Spleen (tissue), 11 donors: ENCODE measurements around the gene CACNA2D3. TPM values are rescaled to one million over a fixed set of nuclear protein-coding genes. Genes with fewer than 3 reads are reported as not detected.

Source experiments
- DNase-seq: peaks from one replicate; pipeline ENCODE4 v3.0.0-alpha.2; 2020
- H3K27ac ChIP-seq, 8 donors: fragments of 200-600 bp; sonication (generic) in 7 of 8; 1 replicate in 4 of 8; 2 replicates in 4 of 8; pipeline versions ENCODE4 v1.5.0 to v1.8.0; 2016 to 2021; ENCODE audit warnings: inconsistent platforms in 4 of 8, mild to moderate bottlenecking in 4 of 8, moderate library complexity in 1 of 8
- H3K27me3 ChIP-seq, 7 donors: fragments of 200-600 bp; sonication (generic) in 6 of 7; replicated peaks in 1 of 7; 1 replicate in 4 of 7; 2 replicates in 3 of 7; pipeline versions ENCODE4 v1.5.0 to v1.8.0; 2016 to 2021; ENCODE audit warnings: inconsistent platforms in 3 of 7, mild to moderate bottlenecking in 1 of 7
- H3K36me3 ChIP-seq, 6 donors: fragments of 200-600 bp; sonication (generic) in 5 of 6; 1 replicate in 4 of 6; 2 replicates in 2 of 6; pipeline versions ENCODE4 v1.5.0 to v1.8.0; 2016 to 2021; ENCODE audit warnings: inconsistent platforms in 2 of 6
- H3K4me1 ChIP-seq, 6 donors: fragments of 200-600 bp; sonication (generic) in 5 of 6; 1 replicate in 3 of 6; 2 replicates in 3 of 6; pipeline versions ENCODE4 v1.5.0 to v1.8.0; 2016 to 2021; ENCODE audit warnings: inconsistent platforms in 3 of 6
- H3K4me3 ChIP-seq, 8 donors: fragments of 200-600 bp; sonication (generic) in 7 of 8; 1 replicate in 4 of 8; 2 replicates in 4 of 8; pipeline versions ENCODE4 v1.5.0 to v1.8.0; 2016 to 2021; ENCODE audit warnings: inconsistent platforms in 4 of 8, mild to moderate bottlenecking in 4 of 8, moderate library complexity in 2 of 8
- H3K9me3 ChIP-seq, 8 donors: fragments of 200-600 bp; sonication (generic) in 7 of 8; 1 replicate in 4 of 8; 2 replicates in 4 of 8; pipeline versions ENCODE4 v1.5.0 to v1.8.0; 2016 to 2021; ENCODE audit warnings: inconsistent platforms in 4 of 8
- POLR2A ChIP-seq, 3 donors: fragments of 450-650 bp; IDR thresholded peaks; one replicate each; pipeline ENCODE4 v1.5.1; 2017; ENCODE audit warnings: antibody characterized with exemption in 3 of 3, mild to moderate bottlenecking in 1 of 3
- POLR2AphosphoS5 ChIP-seq, 3 donors: sonication (generic); formaldehyde crosslinking; IDR thresholded peaks; one replicate each; pipeline ENCODE4 v1.5.1; 2017; ENCODE audit warnings: antibody characterized with exemption in 3 of 3
- WGBS, 5 donors: extraction: QIAGEN DNeasy Blood & Tissue Kit in 3 of 5; methylation state at CpG; one replicate each; pipeline versions ENCODE4 v1.1.5 to v1.1.7; 2013 to 2018; 5-methylcytosine and 5-hydroxymethylcytosine counted together
- intact Hi-C: fragments of 100-400 bp; cut with DNase I; formaldehyde crosslinking; loops from one replicate; pipeline ENCODE4 v1.15.0; 2023; ENCODE audit warnings: low total_unique reads
- polyA plus RNA-seq, 3 donors: library from polyadenylated mRNA; stranded (reverse); fragments of 200-250 nt; gene quantifications; one replicate each; pipeline ENCODE4 v1.2.1, GENCODE V29; 2013
- total RNA-seq, 7 donors: library from RNA; depleted of rRNA in 3 of 7; stranded (reverse); fragments of >200 nt in 3 of 7; fragmentation: NEBNext Ultra II Directional in 4 of 7; extraction: Animal tissue kit (Norgen Biotek cat#: 25700) in 4 of 7; gene quantifications; one replicate each; pipeline versions ENCODE4 v1.1.0 to v1.2.1, GENCODE V29; 2016 to 2021
- TF ChIP-seq, protein P1 (sequence below), 11 experiments: fragments of 200-600 bp in 7 of 11; fragments of 450-650 bp in 4 of 11; sonication (generic) in 4 of 11; IDR thresholded peaks in 8 of 11; conservative IDR thresholded peaks in 3 of 11; 1 replicate in 7 of 11; 2 replicates in 4 of 11; pipeline versions ENCODE4 v1.4.0 to v1.8.0; 2016 to 2021; ENCODE audit warnings: antibody characterized with exemption in 11 of 11, inconsistent platforms in 4 of 11, mild to moderate bottlenecking in 1 of 11
- donor health status: healthy with polysubstance abuse.
- donor health status: DM: no; HTN: no; CAD: no; lungs with moderate emphysema.
- donor health status: DM: no; HTN: no; CAD: no.
- donor health status: Bipolar disorder and iron deficiency.
- donor health status: healthy.
- donor health status: DM: no; HTN: no; CAD: no.
- donor health status: DM: yes; HTN: yes; CAD: no.

The CACNA2D3 gene
- total and polyA plus RNA-seq, 10 donors = 0.83 to 4.9 (median 2.9) TPM

DNA sequence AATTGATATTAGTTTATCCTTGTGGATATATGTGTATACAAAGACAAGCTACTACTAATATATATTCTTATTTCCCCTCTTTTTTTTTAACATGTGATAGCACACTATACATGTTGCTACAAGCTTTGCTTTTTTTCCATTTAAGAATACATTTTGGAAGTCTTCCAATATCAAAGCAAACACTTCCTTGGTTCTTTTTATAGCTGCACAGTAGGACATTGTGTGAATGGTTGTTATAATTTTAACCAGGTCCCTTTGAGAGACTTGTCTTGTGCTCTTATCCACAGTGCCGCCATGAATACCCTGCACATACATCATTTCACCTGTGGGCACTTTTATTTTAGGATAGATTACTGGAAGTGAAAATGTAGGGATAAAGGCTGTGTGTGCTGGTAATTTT lies 88.7 kb downstream of the CACNA2D3 start:
- H3K36me3 ChIP-seq = no peaks in the 10 kb centered on the region
- intact Hi-C loops = no loop called here
- no peak overlapping the region for H3K27ac ChIP-seq
- H3K4me3 ChIP-seq = no peak overlapping the region
- H3K4me1 ChIP-seq = no peaks in the 10 kb centered on the region
- no peaks in the 10 kb centered on the region for H3K27me3 ChIP-seq
- no peak for TF ChIP-seq POLR2AphosphoS5 (IDR thresholded peaks at IDR 0.05)
- TF ChIP-seq, protein P1, sequence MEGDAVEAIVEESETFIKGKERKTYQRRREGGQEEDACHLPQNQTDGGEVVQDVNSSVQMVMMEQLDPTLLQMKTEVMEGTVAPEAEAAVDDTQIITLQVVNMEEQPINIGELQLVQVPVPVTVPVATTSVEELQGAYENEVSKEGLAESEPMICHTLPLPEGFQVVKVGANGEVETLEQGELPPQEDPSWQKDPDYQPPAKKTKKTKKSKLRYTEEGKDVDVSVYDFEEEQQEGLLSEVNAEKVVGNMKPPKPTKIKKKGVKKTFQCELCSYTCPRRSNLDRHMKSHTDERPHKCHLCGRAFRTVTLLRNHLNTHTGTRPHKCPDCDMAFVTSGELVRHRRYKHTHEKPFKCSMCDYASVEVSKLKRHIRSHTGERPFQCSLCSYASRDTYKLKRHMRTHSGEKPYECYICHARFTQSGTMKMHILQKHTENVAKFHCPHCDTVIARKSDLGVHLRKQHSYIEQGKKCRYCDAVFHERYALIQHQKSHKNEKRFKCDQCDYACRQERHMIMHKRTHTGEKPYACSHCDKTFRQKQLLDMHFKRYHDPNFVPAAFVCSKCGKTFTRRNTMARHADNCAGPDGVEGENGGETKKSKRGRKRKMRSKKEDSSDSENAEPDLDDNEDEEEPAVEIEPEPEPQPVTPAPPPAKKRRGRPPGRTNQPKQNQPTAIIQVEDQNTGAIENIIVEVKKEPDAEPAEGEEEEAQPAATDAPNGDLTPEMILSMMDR (IDR thresholded peaks at IDR 0.05 in 8 of 11, conservative IDR thresholded peaks at IDR 0.05 in 3 of 11) = no peak
- no peak for TF ChIP-seq POLR2A (IDR thresholded peaks at IDR 0.05)
- peaks cover 0 to 16% (median 3%) of the 10 kb centered on the region in 8 donors for H3K9me3 ChIP-seq
- DNase-seq = no peak
- WGBS, 5 donors = 63 to 89% (median 73%) methylated on average over 1 of the region's 1 CpG

DNA sequence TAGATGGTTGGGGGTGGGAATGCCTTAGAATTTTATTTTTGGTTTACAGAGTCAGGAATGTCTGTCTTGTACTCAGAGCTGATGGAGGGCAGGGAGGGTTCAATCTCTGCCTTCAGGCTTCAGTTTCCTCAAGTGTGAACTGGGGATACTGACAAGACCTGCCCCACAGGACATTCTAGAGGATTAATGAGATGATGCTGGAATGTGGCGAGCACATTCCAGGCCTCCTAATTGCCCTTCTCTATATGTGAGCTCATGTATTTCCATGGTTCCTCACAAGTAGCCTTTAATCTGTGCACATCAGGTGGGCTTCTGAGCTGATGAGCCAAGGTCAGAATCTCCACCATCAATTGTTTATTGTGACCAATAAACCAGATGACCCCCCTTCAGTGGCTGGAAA lies 90.4 kb downstream of the CACNA2D3 start:
- Histone ChIP-seq H3K36me3 (no peaks in the 10 kb centered on the region), H3K27ac (no peak overlapping the region), H3K4me3 (no peak overlapping the region), H3K27me3 (no peaks in the 10 kb centered on the region), H3K4me1 (no peaks in the 10 kb centered on the region), H3K9me3 (peaks cover 0 to 16% (median 3%) of the 10 kb centered on the region in 8 donors)
- TF ChIP-seq POLR2AphosphoS5 (IDR thresholded peaks at IDR 0.05) (no peak), POLR2A (IDR thresholded peaks at IDR 0.05) (no peak)
- TF ChIP-seq, protein P1 (IDR thresholded peaks at IDR 0.05 in 8 of 11, conservative IDR thresholded peaks at IDR 0.05 in 3 of 11) = no peak
- no peak for DNase-seq
- 75 to 100% (median 93%) methylated on average over 1 of the region's 1 CpG for WGBS, 5 donors
- intact Hi-C loops = no loop called here

DNA sequence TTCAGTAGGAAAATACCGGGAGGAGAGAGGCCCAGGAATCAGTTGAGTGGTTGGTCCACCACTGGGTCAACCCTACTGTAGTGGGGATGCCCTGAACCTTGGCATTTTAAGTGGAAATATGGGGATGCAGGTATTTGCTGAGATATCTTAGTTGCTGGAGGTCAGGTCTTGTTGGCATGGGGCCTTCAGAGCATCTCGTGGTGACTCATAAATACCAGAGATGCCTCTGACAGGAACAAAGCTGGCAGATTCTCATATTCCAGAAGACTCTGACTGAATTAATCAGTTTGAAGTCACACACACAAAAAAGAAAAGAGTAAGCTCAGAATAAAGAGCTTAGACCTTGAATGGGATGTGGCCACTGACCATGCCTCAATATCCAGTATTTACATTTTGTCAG lies 91.6 kb downstream of the CACNA2D3 start:
- TF ChIP-seq, protein P1 (IDR thresholded peaks at IDR 0.05 in 8 of 11, conservative IDR thresholded peaks at IDR 0.05 in 3 of 11) = no peak
- TF ChIP-seq POLR2A (IDR thresholded peaks at IDR 0.05) = no peak
- TF ChIP-seq POLR2AphosphoS5 (IDR thresholded peaks at IDR 0.05) = no peak
- 66 to 76% (median 70%) methylated on average over 2 of the region's 2 CpGs for WGBS, 5 donors
- Histone ChIP-seq H3K4me1 (no peaks in the 10 kb centered on the region), H3K9me3 (peaks cover 0 to 16% (median 3%) of the 10 kb centered on the region in 8 donors), H3K27me3 (no peaks in the 10 kb centered on the region), H3K36me3 (no peaks in the 10 kb centered on the region), H3K27ac (no peak overlapping the region), H3K4me3 (no peak overlapping the region)
- DNase-seq = no peak
- intact Hi-C loops = no loop called here

DNA sequence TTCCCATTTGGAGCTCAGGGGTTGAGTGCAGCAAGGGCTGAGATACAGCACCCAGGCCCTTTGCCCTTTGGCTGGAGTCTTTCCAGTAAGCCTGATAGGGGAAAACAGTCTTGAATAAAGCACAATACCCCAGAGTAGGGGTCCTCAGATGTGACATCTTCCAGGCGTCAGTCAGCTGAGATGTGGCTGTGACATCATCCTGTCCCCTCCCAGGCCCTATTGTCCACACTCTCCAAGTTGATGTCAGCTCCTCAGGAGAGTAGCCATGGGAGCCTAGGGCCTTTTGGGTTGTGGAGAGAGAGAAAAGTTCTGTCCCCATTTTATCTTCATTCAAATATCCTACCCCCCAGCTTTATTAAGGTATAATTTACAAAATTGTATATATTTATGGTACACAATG lies 92.5 kb downstream of the CACNA2D3 start:
- Histone ChIP-seq H3K27ac (no peak overlapping the region), H3K4me1 (no peaks in the 10 kb centered on the region), H3K4me3 (no peak overlapping the region), H3K36me3 (no peaks in the 10 kb centered on the region), H3K27me3 (no peaks in the 10 kb centered on the region), H3K9me3 (peaks cover 0 to 16% (median 3%) of the 10 kb centered on the region in 8 donors)
- TF ChIP-seq, protein P1 (IDR thresholded peaks at IDR 0.05 in 8 of 11, conservative IDR thresholded peaks at IDR 0.05 in 3 of 11) = no peak
- TF ChIP-seq POLR2AphosphoS5 (IDR thresholded peaks at IDR 0.05) (no peak), POLR2A (IDR thresholded peaks at IDR 0.05) (no peak)
- no peak for DNase-seq
- 85 to 97% (median 91%) methylated on average over 1 of the region's 1 CpG for WGBS, 5 donors
- intact Hi-C loops = no loop called here
